ENCODE data around the gene ZSWIM1.
"Not testable (repeated sequence)": the region's sequence is repeated elsewhere in the genome, so short reads cannot be mapped to it uniquely, and the experiment has no call there.

ZSWIM1 gene

DNA sequence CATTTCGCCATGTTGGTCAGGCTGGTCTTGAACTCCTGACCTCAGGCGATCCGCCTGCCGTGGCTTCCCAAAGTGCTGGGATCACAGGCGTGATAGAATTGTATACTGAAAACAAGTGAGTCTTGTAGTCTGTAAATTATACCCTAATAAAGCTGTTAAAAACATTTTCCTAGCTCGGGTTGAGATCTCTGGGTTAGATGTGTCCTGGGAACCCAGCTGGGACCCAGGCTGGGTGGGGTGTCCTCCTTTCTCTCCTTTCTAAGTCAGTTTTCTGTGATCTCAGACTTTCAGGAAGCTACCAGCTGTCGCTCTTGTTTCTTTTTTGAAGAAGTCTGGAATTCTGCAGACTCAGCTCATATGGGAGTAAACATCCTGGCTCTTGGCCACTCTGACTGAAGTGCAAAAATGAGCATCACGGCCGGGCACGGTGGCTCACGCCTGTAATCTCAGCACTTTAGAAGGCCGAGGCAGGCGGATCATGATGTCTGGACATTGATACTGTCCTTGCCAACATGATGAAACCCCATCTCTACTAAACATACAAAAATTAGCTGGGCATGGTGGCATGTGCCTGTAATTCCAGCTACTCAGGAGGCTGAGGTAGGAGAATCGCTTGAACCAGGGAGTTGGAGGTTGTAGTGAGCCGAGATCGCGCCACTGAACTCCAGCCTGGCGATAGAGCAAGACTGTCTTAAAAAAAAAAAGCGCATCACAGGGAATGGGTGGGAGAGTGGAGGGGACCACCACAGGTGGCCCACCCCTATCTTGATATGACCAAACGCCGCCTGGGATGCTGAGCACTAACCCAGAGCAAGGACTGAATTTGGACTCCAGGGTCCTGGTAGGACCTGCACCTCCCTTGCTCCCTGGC, 43.6 kb downstream of the ZSWIM1 start:
- no peaks in the 10 kb centered on the region for H3K27me3 ChIP-seq (ENCODE audit: insufficient read depth, low read length)
- no peaks in the 10 kb centered on the region for H3K9me3 ChIP-seq (ENCODE audit: low read length)
- no peak overlapping the region for H2AFZ ChIP-seq (ENCODE audit: low read depth, low read length)
- no peaks in the 10 kb centered on the region for H3K4me1 ChIP-seq (ENCODE audit: insufficient read depth, low read length)
- no peak overlapping the region for H3K4me3 ChIP-seq (ENCODE audit: low read length)
- no peaks in the 10 kb centered on the region for H3K36me3 ChIP-seq (ENCODE audit: insufficient read depth, low read length)

DNA sequence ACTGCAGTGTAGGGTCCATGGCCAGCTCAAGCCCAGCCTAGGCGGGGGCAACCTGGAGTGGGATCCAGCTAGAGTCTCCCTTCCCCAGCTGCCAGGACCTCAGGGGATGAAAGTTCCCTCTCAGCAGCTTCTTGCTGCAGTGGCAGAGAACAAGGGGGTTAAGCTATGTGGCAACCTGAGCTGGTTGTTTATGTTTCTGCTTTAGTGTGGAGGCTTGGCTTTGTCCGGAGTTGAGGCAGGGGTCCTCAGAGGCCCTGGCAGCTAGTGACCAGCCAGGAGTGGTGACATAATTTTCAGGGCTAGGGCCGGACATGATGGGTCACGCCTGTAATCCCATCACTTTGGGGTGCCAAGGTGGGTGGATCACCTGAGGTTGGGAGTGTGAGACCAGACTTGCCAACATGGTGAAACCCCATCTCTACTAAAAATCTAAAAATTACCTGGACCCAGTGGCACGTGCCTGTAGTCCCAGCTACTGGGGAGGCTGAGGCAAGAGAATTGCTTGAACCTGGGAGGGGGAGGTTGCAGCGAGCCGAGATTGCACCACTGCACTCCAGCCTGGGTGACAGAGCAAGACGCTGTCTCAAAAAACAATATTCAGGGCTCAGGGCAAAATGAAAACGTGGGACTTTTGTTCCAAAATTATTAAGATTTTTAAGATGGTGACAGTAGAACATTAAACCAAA, 44.9 kb downstream of the ZSWIM1 start:
- H3K27me3 ChIP-seq (ENCODE audit: insufficient read depth, low read length) = no peaks in the 10 kb centered on the region
- H3K36me3 ChIP-seq (ENCODE audit: insufficient read depth, low read length) = no peaks in the 10 kb centered on the region
- H3K4me1 ChIP-seq (ENCODE audit: insufficient read depth, low read length) = no peaks in the 10 kb centered on the region
- H2AFZ ChIP-seq (ENCODE audit: low read depth, low read length) = no peak overlapping the region
- H3K4me3 ChIP-seq (ENCODE audit: low read length) = no peak overlapping the region
- no peaks in the 10 kb centered on the region for H3K9me3 ChIP-seq (ENCODE audit: low read length)

DNA sequence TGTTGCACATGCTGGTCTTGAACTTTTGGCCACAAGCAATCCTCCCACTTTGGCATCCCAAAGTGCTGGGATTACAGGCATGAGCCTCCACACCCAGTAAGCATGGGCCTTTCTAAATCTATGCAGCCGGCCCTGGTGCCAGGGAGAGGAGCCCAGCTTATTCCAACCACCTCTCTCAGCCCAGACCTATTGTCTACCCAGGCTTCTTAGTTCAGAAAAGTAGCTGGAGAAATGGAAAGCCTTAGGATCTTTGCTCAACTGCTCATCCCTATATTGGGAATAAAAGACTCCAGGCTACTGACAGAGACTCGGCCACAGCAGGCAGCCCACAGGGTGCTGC, 45.7 kb downstream of the ZSWIM1 start:
- Histone ChIP-seq H3K9me3 (ENCODE audit: low read length) (no peaks in the 10 kb centered on the region), H2AFZ (ENCODE audit: low read depth, low read length) (no peak overlapping the region), H3K27me3 (ENCODE audit: insufficient read depth, low read length) (no peaks in the 10 kb centered on the region), H3K4me3 (ENCODE audit: low read length) (no peak overlapping the region), H3K4me1 (ENCODE audit: insufficient read depth, low read length) (no peaks in the 10 kb centered on the region), H3K36me3 (ENCODE audit: insufficient read depth, low read length) (no peaks in the 10 kb centered on the region)

DNA sequence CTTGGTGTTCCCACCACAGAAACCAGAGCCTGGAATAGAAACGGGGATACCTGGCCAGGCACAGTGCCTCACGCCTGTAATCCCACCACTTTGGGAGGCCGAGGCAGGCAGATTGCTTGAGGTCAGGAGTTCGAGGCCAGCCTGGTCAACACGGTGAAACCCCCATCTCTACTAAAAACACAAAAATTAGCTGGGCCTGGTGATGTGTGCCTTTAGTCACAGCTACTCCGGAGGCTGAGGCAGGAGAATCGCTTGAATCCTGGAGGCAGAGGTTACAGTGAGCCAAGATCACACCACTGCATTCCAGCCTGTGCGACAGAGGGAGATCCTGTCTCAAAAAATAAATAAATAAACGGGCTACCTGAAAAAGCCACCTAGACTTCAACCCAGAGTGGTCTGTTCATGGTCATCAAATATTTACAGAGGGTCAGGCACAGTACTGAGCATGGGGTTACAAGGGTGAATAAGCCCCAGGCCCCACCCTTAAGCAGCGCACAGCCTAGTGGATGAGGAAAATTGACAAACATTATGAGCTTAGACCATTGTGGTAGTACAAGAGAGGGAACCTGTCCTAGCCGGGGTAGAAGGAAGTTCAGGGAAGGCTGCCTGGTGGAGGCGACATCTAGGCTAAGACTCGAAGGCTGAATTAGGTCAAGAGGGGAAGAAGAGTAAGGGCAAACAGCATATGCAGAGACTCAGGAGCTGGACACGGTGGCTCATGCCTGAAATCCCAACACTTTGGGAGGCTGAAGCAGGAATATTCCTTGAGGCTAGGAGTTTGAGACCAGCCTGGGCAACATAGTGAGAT, 46.2 kb downstream of the ZSWIM1 start:
- Histone ChIP-seq H2AFZ (ENCODE audit: low read depth, low read length) (no peak overlapping the region), H3K27me3 (ENCODE audit: insufficient read depth, low read length) (no peaks in the 10 kb centered on the region), H3K4me1 (ENCODE audit: insufficient read depth, low read length) (no peaks in the 10 kb centered on the region), H3K36me3 (ENCODE audit: insufficient read depth, low read length) (no peaks in the 10 kb centered on the region), H3K4me3 (ENCODE audit: low read length) (no peak overlapping the region), H3K9me3 (ENCODE audit: low read length) (no peaks in the 10 kb centered on the region)

DNA sequence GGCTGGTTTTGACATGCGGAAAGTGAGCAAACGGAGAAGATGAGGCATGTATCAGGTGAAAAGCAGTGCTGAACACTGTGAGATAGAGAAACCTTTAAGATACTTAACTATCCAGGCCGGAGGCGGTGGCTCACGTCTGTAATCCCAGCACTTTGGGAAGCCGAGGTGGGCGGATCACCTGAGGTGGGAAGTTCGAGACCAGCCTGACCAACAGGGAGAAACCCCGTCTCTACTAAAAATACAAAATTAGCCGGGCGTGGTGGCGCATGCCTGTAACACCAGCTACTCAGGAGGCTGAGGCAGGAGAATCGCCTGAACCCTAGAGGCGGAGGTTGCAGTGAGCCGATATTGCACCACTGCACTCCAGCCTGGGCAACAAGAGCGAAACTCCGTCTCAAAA, 50.7 kb downstream of the ZSWIM1 start:
- H2AFZ ChIP-seq (ENCODE audit: low read depth, low read length); H3K4me3 ChIP-seq (ENCODE audit: low read length); H3K36me3 ChIP-seq (ENCODE audit: insufficient read depth, low read length); H3K9me3 ChIP-seq (ENCODE audit: low read length); H3K27me3 ChIP-seq (ENCODE audit: insufficient read depth, low read length): not testable (repeated sequence)
- peaks cover 17% of the 10 kb centered on the region for H3K4me1 ChIP-seq (ENCODE audit: insufficient read depth, low read length)

DNA sequence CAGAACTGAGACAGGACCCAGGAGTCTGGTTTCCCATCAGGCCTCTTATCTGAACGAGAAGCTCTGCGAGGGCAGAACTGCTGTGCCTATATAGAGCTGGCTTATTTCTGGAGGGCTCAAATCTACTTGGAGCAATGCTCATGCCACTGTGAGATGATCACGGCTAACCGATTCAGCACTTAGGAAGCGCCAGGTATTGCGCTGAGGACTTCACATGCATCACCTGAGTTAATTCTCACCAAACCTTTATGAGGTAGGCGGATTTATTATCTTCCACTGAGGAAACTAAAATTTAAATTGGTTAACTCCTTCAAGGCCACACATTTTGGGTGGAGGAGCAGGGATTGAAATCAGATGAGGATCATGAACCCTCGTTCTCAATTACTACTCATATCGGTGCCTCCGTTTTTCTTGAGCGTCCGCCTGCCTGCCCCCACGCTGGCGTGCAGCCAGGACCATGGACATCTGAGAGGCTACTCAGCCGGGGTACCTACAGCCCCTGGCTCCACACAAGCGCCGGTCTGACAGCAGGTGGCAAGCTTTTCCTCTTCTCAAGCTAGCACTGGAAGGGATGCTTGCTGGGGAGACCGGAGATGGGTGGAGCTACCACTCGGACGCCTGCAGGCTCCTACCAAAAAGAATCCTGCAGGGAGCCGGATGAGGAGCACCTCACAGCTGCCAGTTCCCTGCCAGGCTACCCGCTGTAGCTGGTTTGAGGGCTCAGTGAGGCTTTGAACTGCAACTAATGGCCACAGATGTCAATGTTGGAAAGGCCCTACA, 52.4 kb downstream of the ZSWIM1 start:
- H3K4me1 ChIP-seq (ENCODE audit: insufficient read depth, low read length) = peaks cover 17% of the 10 kb centered on the region
- H3K27me3 ChIP-seq (ENCODE audit: insufficient read depth, low read length) = no peaks in the 10 kb centered on the region
- H2AFZ ChIP-seq (ENCODE audit: low read depth, low read length) = no peak overlapping the region
- peak overlapping the region; percentile 72 for H3K4me3 ChIP-seq (ENCODE audit: low read length)
- H3K9me3 ChIP-seq (ENCODE audit: low read length) = no peaks in the 10 kb centered on the region
- H3K36me3 ChIP-seq (ENCODE audit: insufficient read depth, low read length) = peaks cover 14% of the 10 kb centered on the region

DNA sequence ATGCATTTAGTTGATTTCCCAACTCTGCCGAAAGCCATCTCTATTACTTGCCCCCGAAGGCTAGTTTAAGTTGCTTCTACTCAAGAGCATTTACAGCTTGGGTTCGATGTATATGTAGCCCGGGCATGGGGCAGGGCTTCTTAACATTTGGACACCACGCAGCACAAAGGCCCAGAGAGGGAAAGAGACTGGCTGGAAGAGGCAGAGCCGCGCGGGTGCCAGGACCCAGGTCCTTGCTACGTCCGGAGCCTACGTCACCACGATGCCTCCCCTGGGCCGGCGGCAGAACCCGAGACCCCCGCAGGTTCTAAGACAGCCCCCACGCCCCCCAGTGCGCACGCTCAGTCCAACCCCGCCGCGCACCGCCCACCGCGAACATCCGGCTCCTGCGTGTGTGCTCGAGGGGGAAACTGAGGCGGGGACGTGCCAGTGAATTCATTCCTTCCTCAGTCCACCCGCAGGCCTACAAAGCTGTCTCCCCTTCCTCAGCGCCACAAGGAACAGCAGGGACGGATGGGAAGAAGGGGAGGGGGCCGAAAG, 53.1 kb downstream of the ZSWIM1 start:
- Histone ChIP-seq H3K4me3 (ENCODE audit: low read length) (peak overlapping the region; percentile 72), H3K36me3 (ENCODE audit: insufficient read depth, low read length) (peaks cover 21% of the 10 kb centered on the region), H3K9me3 (ENCODE audit: low read length) (no peaks in the 10 kb centered on the region), H2AFZ (ENCODE audit: low read depth, low read length) (no peak overlapping the region), H3K27me3 (ENCODE audit: insufficient read depth, low read length) (no peaks in the 10 kb centered on the region), H3K4me1 (ENCODE audit: insufficient read depth, low read length) (peaks cover 17% of the 10 kb centered on the region)

Measured in neuron (in vitro differentiated cells).